Measurements from ENCODE around the gene LEMD1. TPM values are rescaled to one million over a fixed set of nuclear protein-coding genes. Genes with fewer than 3 reads are reported as not detected.
A peak's percentile ranks its signal among the peaks of the same experiment; 100 is the strongest.

LEMD1 gene
- total RNA-seq, 1 donor from 2014 or later = not detected

- Mint-ChIP-seq H3K4me1 (ENCODE audit: low read depth) (peaks cover 10% of the 10 kb centered on the region), H3K36me3 (ENCODE audit: low read depth) (peaks cover 1% of the 10 kb centered on the region), H3K27me3 (ENCODE audit: low read depth) (peaks cover 60% of the 10 kb centered on the region), H3K27ac (ENCODE audit: unreplicated experiment) (no peak overlapping the region), H3K9me3 (ENCODE audit: low read depth) (no peaks in the 10 kb centered on the region), H3K4me3 (ENCODE audit: unreplicated experiment) (no peak overlapping the region)
- no peak for DNase-seq (ENCODE audit: low spot score)
- no peak for TF ChIP-seq CTCF (IDR thresholded peaks at IDR 0.05)
These were observed 35.3 kb upstream of the LEMD1 start for GRCh38 chr1:205456868-205457745.

- no peaks in the 10 kb centered on the region for H3K36me3 Mint-ChIP-seq (ENCODE audit: low read depth)
- no peaks in the 10 kb centered on the region for H3K9me3 Mint-ChIP-seq (ENCODE audit: low read depth)
- no peak overlapping the region for H3K27ac Mint-ChIP-seq (ENCODE audit: unreplicated experiment)
- peak overlapping the region; percentile 45 for H3K4me3 Mint-ChIP-seq (ENCODE audit: unreplicated experiment)
- DNase-seq (ENCODE audit: low spot score) = no peak
- peaks cover 10% of the 10 kb centered on the region for H3K4me1 Mint-ChIP-seq (ENCODE audit: low read depth)
- TF ChIP-seq CTCF (IDR thresholded peaks at IDR 0.05) = no peak
- H3K27me3 Mint-ChIP-seq (ENCODE audit: low read depth) = peaks cover 62% of the 10 kb centered on the region
These were observed 34.6 kb upstream of the LEMD1 start for GRCh38 chr1:205456383-205456867.

GRCh38 chr1:205455581-205456382 is 33.9 kb upstream of the LEMD1 start, which contains the start of gene BLACAT1:
BLACAT1 (minus strand) TSS chr1:205456045.
- H3K27ac Mint-ChIP-seq (ENCODE audit: unreplicated experiment) = no peak within 1 kb of the TSS

GRCh38 chr1:205454903-205455335 is 33.1 kb upstream of the LEMD1 start:
- no peak for DNase-seq (ENCODE audit: low spot score)
- Mint-ChIP-seq H3K4me3 (ENCODE audit: unreplicated experiment) (no peak overlapping the region), H3K27me3 (ENCODE audit: low read depth) (peaks cover 66% of the 10 kb centered on the region), H3K36me3 (ENCODE audit: low read depth) (no peaks in the 10 kb centered on the region), H3K9me3 (ENCODE audit: low read depth) (no peaks in the 10 kb centered on the region), H3K4me1 (ENCODE audit: low read depth) (peaks cover 10% of the 10 kb centered on the region), H3K27ac (ENCODE audit: unreplicated experiment) (no peak overlapping the region)
- peak; percentile 22 for TF ChIP-seq CTCF (IDR thresholded peaks at IDR 0.05)

More at GRCh38 chr1:205455581-205456382, 33.9 kb upstream of the LEMD1 start, which contains the start of gene BLACAT1:
- TF ChIP-seq CTCF (IDR thresholded peaks at IDR 0.05) = no peak
- Mint-ChIP-seq H3K27me3 (ENCODE audit: low read depth) (peaks cover 67% of the 10 kb centered on the region), H3K4me1 (ENCODE audit: low read depth) (peaks cover 10% of the 10 kb centered on the region), H3K4me3 (ENCODE audit: unreplicated experiment) (peak within 1 kb of the TSS; percentile 45), H3K36me3 (ENCODE audit: low read depth) (no peaks in the 10 kb centered on the region), H3K9me3 (ENCODE audit: low read depth) (no peaks in the 10 kb centered on the region)
- no peak for DNase-seq (ENCODE audit: low spot score)

GRCh38 chr1:205453466-205453865 is 31.6 kb upstream of the LEMD1 start:
- no peak overlapping the region for H3K27ac Mint-ChIP-seq (ENCODE audit: unreplicated experiment)
- H3K36me3 Mint-ChIP-seq (ENCODE audit: low read depth) = no peaks in the 10 kb centered on the region
- H3K9me3 Mint-ChIP-seq (ENCODE audit: low read depth) = no peaks in the 10 kb centered on the region
- no peak overlapping the region for H3K4me3 Mint-ChIP-seq (ENCODE audit: unreplicated experiment)
- peaks cover 15% of the 10 kb centered on the region for H3K4me1 Mint-ChIP-seq (ENCODE audit: low read depth)
- DNase-seq (ENCODE audit: low spot score) = no peak
- TF ChIP-seq CTCF (IDR thresholded peaks at IDR 0.05) = no peak
- peaks cover 61% of the 10 kb centered on the region for H3K27me3 Mint-ChIP-seq (ENCODE audit: low read depth)

Data from chondrocyte (in vitro differentiated cells).